Upper lobe of right lung (tissue), 1 donor: Measurements from ENCODE around the gene APOD. TPM values are rescaled to one million over a fixed set of nuclear protein-coding genes. Genes with fewer than 3 reads are reported as not detected.

Source experiments
- ATAC-seq: fragments of 200-7000 bp; cut with Tn5 transposase; one replicate; pipeline ENCODE4 v1.9.1; 2020; ENCODE audit warnings: mild to moderate bottlenecking, moderate library complexity
- DNase-seq: peaks from one replicate; pipeline ENCODE4 v3.0.0-alpha.2; 2020
- H3K27ac ChIP-seq: fragments of 200-600 bp; one replicate; pipeline ENCODE4 v1.8.0; 2022
- H3K27me3 ChIP-seq: fragments of 200-600 bp; one replicate; pipeline ENCODE4 v1.8.0; 2022; ENCODE audit warnings: mild to moderate bottlenecking
- H3K36me3 ChIP-seq: fragments of 200-600 bp; one replicate; pipeline ENCODE4 v1.8.0; 2022
- H3K4me1 ChIP-seq: fragments of 200-600 bp; one replicate; pipeline ENCODE4 v1.8.0; 2022
- H3K4me3 ChIP-seq: fragments of 200-600 bp; one replicate; pipeline ENCODE4 v1.8.0; 2022; ENCODE audit warnings: mild to moderate bottlenecking
- H3K9me3 ChIP-seq: fragments of 200-600 bp; one replicate; pipeline ENCODE4 v1.8.0; 2022
- intact Hi-C: fragments of 100-400 bp; cut with DNase I; formaldehyde crosslinking; loops from one replicate; pipeline ENCODE4 v1.11.0; 2022
- total RNA-seq: library from RNA; stranded (reverse); fragmentation: NEBNext Ultra II Directional; extraction: Animal tissue kit (Norgen Biotek cat#: 25700); gene quantifications from one replicate; pipeline ENCODE4 v1.2.1, GENCODE V29; 2021
- TF ChIP-seq, protein P1 (sequence below): fragments of 200-600 bp; IDR thresholded peaks from one replicate; pipeline ENCODE4 v1.8.0; 2022; ENCODE audit warnings: antibody characterized with exemption
- donor health status: DM: no; HTN: yes; CAD: no; lungs with severe emphysema.

Gene APOD
- total RNA-seq, 1 donor from 2014 or later: 59.4 TPM

DNA sequence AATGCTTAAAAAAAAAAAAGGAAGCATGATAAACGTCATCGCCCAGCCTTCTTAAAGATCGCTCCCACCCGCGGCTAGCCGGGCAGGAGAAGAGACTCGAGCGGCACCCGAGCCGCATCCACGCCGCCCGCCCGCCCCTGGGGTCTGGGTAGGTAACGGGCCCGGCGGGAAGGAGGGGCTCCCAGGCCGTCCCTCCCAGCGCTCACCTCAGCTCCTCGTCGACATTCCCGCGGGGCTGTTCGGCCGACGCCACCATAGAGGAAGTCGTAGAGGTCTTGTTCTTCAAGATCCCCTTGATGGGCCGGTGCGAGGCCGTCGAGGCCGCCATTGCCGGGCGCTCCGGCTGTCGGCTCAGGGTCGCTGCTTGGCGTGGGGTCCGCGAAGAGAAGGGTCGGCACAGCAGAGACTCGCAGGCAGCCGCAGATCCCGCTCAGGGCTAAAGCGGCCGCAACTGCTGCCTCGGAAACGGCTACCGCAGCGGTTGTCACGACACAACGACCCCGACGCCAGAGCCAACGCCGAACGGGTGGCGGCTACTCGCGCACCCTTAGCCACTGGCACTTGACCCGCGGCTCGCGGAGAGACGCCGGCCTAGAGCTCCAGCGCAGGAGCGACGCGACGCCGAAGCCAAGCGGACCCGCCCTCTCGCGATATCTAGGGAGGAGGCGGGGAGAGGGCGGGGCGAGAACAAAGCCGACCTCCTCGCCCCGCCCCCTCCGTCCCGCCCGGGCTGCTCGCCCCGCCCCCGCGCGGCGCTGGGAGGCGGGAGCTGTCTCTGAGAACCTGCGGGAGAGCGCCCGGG, 40.8 kb downstream of the APOD start, which contains the start of gene PPP1R2:
Gene PPP1R2 (minus strand): TSS at position 628 of the 802 bp plus-strand sequence. CDS start 300 bp downstream, at position 328.
- DNase-seq: peak; percentile 96
- TF ChIP-seq, protein P1, sequence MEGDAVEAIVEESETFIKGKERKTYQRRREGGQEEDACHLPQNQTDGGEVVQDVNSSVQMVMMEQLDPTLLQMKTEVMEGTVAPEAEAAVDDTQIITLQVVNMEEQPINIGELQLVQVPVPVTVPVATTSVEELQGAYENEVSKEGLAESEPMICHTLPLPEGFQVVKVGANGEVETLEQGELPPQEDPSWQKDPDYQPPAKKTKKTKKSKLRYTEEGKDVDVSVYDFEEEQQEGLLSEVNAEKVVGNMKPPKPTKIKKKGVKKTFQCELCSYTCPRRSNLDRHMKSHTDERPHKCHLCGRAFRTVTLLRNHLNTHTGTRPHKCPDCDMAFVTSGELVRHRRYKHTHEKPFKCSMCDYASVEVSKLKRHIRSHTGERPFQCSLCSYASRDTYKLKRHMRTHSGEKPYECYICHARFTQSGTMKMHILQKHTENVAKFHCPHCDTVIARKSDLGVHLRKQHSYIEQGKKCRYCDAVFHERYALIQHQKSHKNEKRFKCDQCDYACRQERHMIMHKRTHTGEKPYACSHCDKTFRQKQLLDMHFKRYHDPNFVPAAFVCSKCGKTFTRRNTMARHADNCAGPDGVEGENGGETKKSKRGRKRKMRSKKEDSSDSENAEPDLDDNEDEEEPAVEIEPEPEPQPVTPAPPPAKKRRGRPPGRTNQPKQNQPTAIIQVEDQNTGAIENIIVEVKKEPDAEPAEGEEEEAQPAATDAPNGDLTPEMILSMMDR: no peak
- intact Hi-C loops: no loop called here
- Histone ChIP-seq H3K4me1 (peaks cover 40% of the 10 kb centered on the region), H3K4me3 (peak within 1 kb of the TSS; percentile 88), H3K27me3 (no peaks in the 10 kb centered on the region), H3K27ac (peak within 1 kb of the TSS; percentile 96), H3K9me3 (no peaks in the 10 kb centered on the region), H3K36me3 (no peaks in the 10 kb centered on the region)
- ATAC-seq: peak; percentile 98

DNA sequence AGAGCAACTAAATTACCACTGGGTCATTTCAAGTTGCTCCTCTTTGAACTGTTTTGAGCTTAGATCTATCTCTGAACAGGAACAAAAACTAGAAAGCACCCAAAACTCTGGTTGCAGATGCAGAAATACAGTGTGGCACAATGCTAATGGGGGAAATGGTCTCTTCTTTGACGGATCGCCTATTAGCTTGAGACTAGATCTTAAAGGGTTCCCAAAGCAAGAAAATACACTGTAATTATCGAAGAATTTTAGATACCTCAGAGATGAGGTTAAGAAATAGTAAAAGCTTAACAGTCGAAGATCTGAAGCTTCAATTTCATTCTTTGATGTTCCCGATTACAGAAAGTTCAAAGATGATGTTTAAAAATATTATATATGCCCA, 41.4 kb downstream of the APOD start:
- H3K4me3 ChIP-seq: peak overlapping the region; percentile 88
- H3K4me1 ChIP-seq: peaks cover 40% of the 10 kb centered on the region
- TF ChIP-seq, protein P1: no peak
- peak overlapping the region; percentile 96 for H3K27ac ChIP-seq
- intact Hi-C loops: no loop called here
- H3K36me3 ChIP-seq: no peaks in the 10 kb centered on the region
- DNase-seq (no peak), ATAC-seq (no peak)
- no peaks in the 10 kb centered on the region for H3K9me3 ChIP-seq
- no peaks in the 10 kb centered on the region for H3K27me3 ChIP-seq

DNA sequence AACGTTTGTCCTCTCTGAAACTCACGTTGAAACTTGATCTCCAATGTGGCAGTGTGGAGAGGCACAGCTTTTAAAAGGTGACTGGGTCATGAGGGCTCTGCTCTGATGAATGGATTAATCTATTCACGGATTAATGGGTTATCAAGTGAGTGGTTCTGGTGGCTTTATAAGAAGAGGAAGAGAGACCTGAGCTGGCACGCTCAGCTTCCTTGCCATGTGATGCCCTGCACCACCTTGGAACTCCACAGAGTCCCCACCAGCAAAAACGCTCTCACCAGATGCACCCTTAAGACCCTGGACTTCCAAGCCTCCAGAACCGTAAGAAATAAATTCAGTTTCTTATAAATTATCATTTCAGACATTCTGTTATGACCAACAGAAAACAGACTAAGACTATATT, 43.2 kb downstream of the APOD start:
- ATAC-seq (no peak), DNase-seq (no peak)
- Histone ChIP-seq H3K4me3 (peak overlapping the region; percentile 88), H3K9me3 (no peaks in the 10 kb centered on the region), H3K4me1 (peaks cover 28% of the 10 kb centered on the region), H3K36me3 (no peaks in the 10 kb centered on the region), H3K27ac (no peak overlapping the region), H3K27me3 (no peaks in the 10 kb centered on the region)
- TF ChIP-seq, protein P1: no peak
- intact Hi-C loops: no loop called here

DNA sequence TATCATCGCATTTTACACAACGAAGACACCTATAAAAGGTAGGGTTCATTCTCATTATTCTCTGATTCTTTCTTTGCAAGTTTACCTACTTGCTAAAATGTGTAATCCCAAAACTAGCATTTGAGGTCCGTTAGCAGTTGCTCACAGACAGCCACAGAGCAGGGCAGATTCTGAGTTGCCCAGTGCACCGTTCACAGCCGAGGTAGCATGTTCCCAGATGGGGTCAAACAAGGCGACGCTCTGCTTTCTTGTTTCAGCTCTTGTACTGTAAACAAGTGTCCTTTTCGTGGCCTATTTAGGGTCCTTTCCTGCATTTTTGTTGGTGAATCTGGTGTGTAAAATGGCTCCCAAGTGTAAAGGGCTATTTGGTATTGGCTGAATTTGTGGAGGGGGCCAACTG, 43.7 kb downstream of the APOD start:
- intact Hi-C loops: no loop called here
- DNase-seq (no peak), ATAC-seq (no peak)
- no peaks in the 10 kb centered on the region for H3K36me3 ChIP-seq
- H3K4me1 ChIP-seq: peaks cover 28% of the 10 kb centered on the region
- no peaks in the 10 kb centered on the region for H3K27me3 ChIP-seq
- TF ChIP-seq, protein P1: no peak
- no peak overlapping the region for H3K27ac ChIP-seq
- H3K4me3 ChIP-seq: no peak overlapping the region
- H3K9me3 ChIP-seq: no peaks in the 10 kb centered on the region

DNA sequence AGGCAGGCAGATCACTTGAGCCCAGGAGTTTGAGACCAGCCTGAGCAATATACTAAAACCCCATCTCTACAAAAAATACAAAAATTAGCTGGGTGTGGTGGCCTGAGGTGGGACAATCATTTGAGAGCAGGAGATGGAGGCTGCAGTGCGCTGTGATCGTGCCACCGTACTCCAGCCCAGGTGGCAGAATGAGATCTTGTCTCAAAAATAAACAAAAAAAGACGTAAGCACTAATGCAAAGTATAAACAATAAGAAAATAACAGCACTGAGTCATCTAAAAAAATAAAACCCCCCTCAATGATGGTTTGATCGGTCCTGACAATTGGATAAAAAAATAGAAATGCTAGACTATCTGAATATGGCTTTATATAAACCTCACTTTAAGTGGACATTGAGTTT, 44.3 kb downstream of the APOD start:
- Histone ChIP-seq H3K27ac (no peak overlapping the region), H3K4me1 (peaks cover 28% of the 10 kb centered on the region), H3K36me3 (no peaks in the 10 kb centered on the region), H3K4me3 (no peak overlapping the region), H3K9me3 (no peaks in the 10 kb centered on the region), H3K27me3 (no peaks in the 10 kb centered on the region)
- ATAC-seq (no peak), DNase-seq (no peak)
- TF ChIP-seq, protein P1: no peak
- intact Hi-C loops: no loop called here
